ENCODE data around the gene LPP.

Gene LPP

GRCh38 chr3:188362405-188362831, 208.5 kb downstream of the LPP start:
- peak; percentile 97 for DNase-seq (ENCODE audit: low read depth)

GRCh38 chr3:188365184-188365583, 211.2 kb downstream of the LPP start:
- DNase-seq (ENCODE audit: low read depth), result no peak

- peak; percentile 86 for DNase-seq (ENCODE audit: low read depth)
Observed at GRCh38 chr3:188365988-188366698, 212.2 kb downstream of the LPP start.

- DNase-seq (ENCODE audit: low read depth), result no peak
Observed at GRCh38 chr3:188367678-188368077, 213.7 kb downstream of the LPP start.

GRCh38 chr3:188369526-188369925, 215.6 kb downstream of the LPP start:
- DNase-seq (ENCODE audit: low read depth), result peak; percentile 25

- DNase-seq (ENCODE audit: low read depth), result peak; percentile 74
Observed at GRCh38 chr3:188370081-188370830, 216.3 kb downstream of the LPP start.

GRCh38 chr3:188378786-188379185, 224.8 kb downstream of the LPP start:
- DNase-seq (ENCODE audit: low read depth), result no peak

- DNase-seq (ENCODE audit: low read depth), result no peak
Observed at GRCh38 chr3:188380252-188380651, 226.3 kb downstream of the LPP start.

GRCh38 chr3:188380722-188381121, 226.8 kb downstream of the LPP start:
- no peak for DNase-seq (ENCODE audit: low read depth)

GRCh38 chr3:188383748-188384147, 229.8 kb downstream of the LPP start:
- DNase-seq (ENCODE audit: low read depth), result no peak

- DNase-seq (ENCODE audit: low read depth), result peak; percentile 21
Observed at GRCh38 chr3:188385295-188385694, 231.3 kb downstream of the LPP start.

GRCh38 chr3:188389711-188390342, 235.9 kb downstream of the LPP start:
- no peak for DNase-seq (ENCODE audit: low read depth)

GRCh38 chr3:188390343-188390718, 236.4 kb downstream of the LPP start:
- no peak for DNase-seq (ENCODE audit: low read depth)

GRCh38 chr3:188390775-188391443, 237.0 kb downstream of the LPP start:
- DNase-seq (ENCODE audit: low read depth), result peak; percentile 18

- DNase-seq (ENCODE audit: low read depth), result no peak
Observed at GRCh38 chr3:188391592-188391991, 237.6 kb downstream of the LPP start.

- DNase-seq (ENCODE audit: low read depth), result no peak
Observed at GRCh38 chr3:188392076-188392475, 238.1 kb downstream of the LPP start.

- no peak for DNase-seq (ENCODE audit: low read depth)
Observed at GRCh38 chr3:188394623-188395022, 240.7 kb downstream of the LPP start.

GRCh38 chr3:188396251-188396650, 242.3 kb downstream of the LPP start:
- DNase-seq (ENCODE audit: low read depth), result no peak

- DNase-seq (ENCODE audit: low read depth), result peak; percentile 47
Observed at GRCh38 chr3:188396900-188397299, 242.9 kb downstream of the LPP start.

- DNase-seq (ENCODE audit: low read depth), result no peak
Observed at GRCh38 chr3:188397766-188398705, 244.1 kb downstream of the LPP start.

- DNase-seq (ENCODE audit: low read depth), result no peak
Observed at GRCh38 chr3:188400494-188401243, 246.7 kb downstream of the LPP start.

All from amniotic epithelial cell (primary cell).